WTC11 (cell line): ENCODE data around the gene HSPA1B. TPM values are rescaled to one million over a fixed set of nuclear protein-coding genes. Genes with fewer than 3 reads are reported as not detected.

Experiments used
- ATAC-seq: fragments of 200-7000 bp; cut with Tn5 transposase; 2 replicates; pipeline ENCODE4 v1.10.0; 2021; ENCODE audit warnings: mild to moderate bottlenecking, moderate library complexity
- CTCF ChIA-PET: fragments of 300-600 bp; sonication (Branson Sonifier 250); formaldehyde crosslinking; loops from one replicate; lab custom pipeline; 2021; ENCODE audit warnings: antibody characterized with exemption; lab: Charles Lee
- POLR2A ChIA-PET: fragments of 350-600 bp; sonication (Branson Sonifier 250); formaldehyde crosslinking; loops from one replicate; lab custom pipeline; 2021; ENCODE audit warnings: antibody characterized with exemption; lab: Charles Lee
- DNase-seq: peaks from one replicate; pipeline ENCODE4 v3.0.0; 2021; ENCODE audit warnings: low spot score
- H3K27ac Mint-ChIP-seq: 2 replicates; pipeline ENCODE4 v1.8.0; 2021; ENCODE audit warnings: mixed read lengths
- H3K27me3 Mint-ChIP-seq: 2 replicates; pipeline ENCODE4 v1.8.0; 2021; ENCODE audit warnings: low read depth, mild to moderate bottlenecking, moderate library complexity, mixed read lengths
- H3K36me3 Mint-ChIP-seq: 2 replicates; pipeline ENCODE4 v1.8.0; 2021; ENCODE audit warnings: mixed read lengths
- H3K4me1 Mint-ChIP-seq: 2 replicates; pipeline ENCODE4 v1.8.0; 2022; ENCODE audit warnings: mixed read lengths
- H3K4me3 Mint-ChIP-seq: 2 replicates; pipeline ENCODE4 v1.8.0; 2021; ENCODE audit warnings: mild to moderate bottlenecking, moderate library complexity, mixed read lengths
- H3K9me3 Mint-ChIP-seq: 2 replicates; pipeline ENCODE4 v1.8.0; 2021; ENCODE audit warnings: mixed read lengths
- ATF3 ChIP-seq: sonication (generic); formaldehyde crosslinking; conservative IDR thresholded peaks from 2 replicates; pipeline ENCODE4 v1.8.1; 2022; ENCODE audit warnings: mild to moderate bottlenecking, missing genetic modification reagents
- CBFB ChIP-seq: sonication (generic); formaldehyde crosslinking; IDR thresholded peaks from 2 replicates; pipeline ENCODE4 v1.8.1; 2022; ENCODE audit warnings: mild to moderate bottlenecking, low read depth, missing genetic modification reagents
- EMX1 ChIP-seq: fragments of 250-450 bp; sonication (Bioruptor Pico); IDR thresholded peaks from 2 replicates; pipeline ENCODE4 v1.8.0; 2021; ENCODE audit warnings: mild to moderate bottlenecking
- ERG ChIP-seq: fragments of 250-450 bp; sonication (Bioruptor Pico); IDR thresholded peaks from 2 replicates; pipeline ENCODE4 v1.8.0; 2021; ENCODE audit warnings: mild to moderate bottlenecking
- ETV6 ChIP-seq: sonication (generic); formaldehyde crosslinking; IDR thresholded peaks from 2 replicates; pipeline ENCODE4 v1.8.1; 2022; ENCODE audit warnings: mild to moderate bottlenecking, missing genetic modification reagents
- FOXJ3 ChIP-seq: sonication (generic); formaldehyde crosslinking; IDR thresholded peaks from 2 replicates; pipeline ENCODE4 v1.9.0; 2021; ENCODE audit warnings: missing genetic modification reagents, mild to moderate bottlenecking, borderline replicate concordance
- FOXK1 ChIP-seq: sonication (generic); formaldehyde crosslinking; IDR thresholded peaks from 2 replicates; pipeline ENCODE4 v1.8.0; 2022; ENCODE audit warnings: mild to moderate bottlenecking, moderate library complexity, missing genetic modification reagents
- FOXP1 ChIP-seq: sonication (generic); formaldehyde crosslinking; IDR thresholded peaks from 2 replicates; pipeline ENCODE4 v1.8.0; 2022; ENCODE audit warnings: missing genetic modification reagents, mild to moderate bottlenecking, moderate library complexity, borderline replicate concordance
- MYBL2 ChIP-seq: sonication (generic); formaldehyde crosslinking; IDR thresholded peaks from 2 replicates; pipeline ENCODE4 v1.8.1; 2023; ENCODE audit warnings: mild to moderate bottlenecking, moderate library complexity, missing genetic modification reagents
- NFE2L1 ChIP-seq: sonication (generic); formaldehyde crosslinking; IDR thresholded peaks from 2 replicates; pipeline ENCODE4 v1.8.1; 2023; ENCODE audit warnings: missing genetic modification reagents
- PRDM15 ChIP-seq: sonication (generic); formaldehyde crosslinking; IDR thresholded peaks from 2 replicates; pipeline ENCODE4 v1.8.0; 2022; ENCODE audit warnings: missing genetic modification reagents
- SP1 ChIP-seq: sonication (generic); formaldehyde crosslinking; conservative IDR thresholded peaks from 2 replicates; pipeline ENCODE4 v1.8.1; 2022; ENCODE audit warnings: missing genetic modification reagents
- TEAD1 ChIP-seq: sonication (generic); formaldehyde crosslinking; IDR thresholded peaks from 2 replicates; pipeline ENCODE4 v1.8.0; 2022; ENCODE audit warnings: mild to moderate bottlenecking, missing genetic modification reagents
- USF1 ChIP-seq: sonication (generic); formaldehyde crosslinking; IDR thresholded peaks from 2 replicates; pipeline ENCODE4 v1.8.0; 2022; ENCODE audit warnings: mild to moderate bottlenecking, missing genetic modification reagents
- USF2 ChIP-seq: sonication (generic); formaldehyde crosslinking; IDR thresholded peaks from 2 replicates; pipeline ENCODE4 v1.8.1; 2023; ENCODE audit warnings: mild to moderate bottlenecking, missing genetic modification reagents, moderate library complexity
- ZNF121 ChIP-seq: sonication (generic); formaldehyde crosslinking; IDR thresholded peaks from 2 replicates; pipeline ENCODE4 v1.8.0; 2023; ENCODE audit warnings: missing genetic modification reagents
- ZNF232 ChIP-seq: sonication (generic); formaldehyde crosslinking; IDR thresholded peaks from 2 replicates; pipeline ENCODE4 v1.8.0; 2022; ENCODE audit warnings: mild to moderate bottlenecking, missing genetic modification reagents
- ZNF281 ChIP-seq: sonication (generic); formaldehyde crosslinking; IDR thresholded peaks from 2 replicates; pipeline ENCODE4 v1.8.0; 2023; ENCODE audit warnings: mild to moderate bottlenecking, missing genetic modification reagents
- ZNF423 ChIP-seq: fragments of 250-450 bp; sonication (Bioruptor Pico); IDR thresholded peaks from 2 replicates; pipeline ENCODE4 v2.1.2; 2022; ENCODE audit warnings: mild to moderate bottlenecking, moderate library complexity
- total RNA-seq: library from RNA; stranded (reverse); gene quantifications from 3 replicates; pipeline ENCODE4 v1.2.3, GENCODE V29; 2021
- TF ChIP-seq, protein P1 (sequence below): sonication (generic); formaldehyde crosslinking; IDR thresholded peaks from 2 replicates; pipeline ENCODE4 v1.8.1; 2022; ENCODE audit warnings: low read depth, missing genetic modification reagents, borderline replicate concordance

HSPA1B gene
- total RNA-seq, 1 experiment from 2014 or later, result 75.3 TPM

DNA sequence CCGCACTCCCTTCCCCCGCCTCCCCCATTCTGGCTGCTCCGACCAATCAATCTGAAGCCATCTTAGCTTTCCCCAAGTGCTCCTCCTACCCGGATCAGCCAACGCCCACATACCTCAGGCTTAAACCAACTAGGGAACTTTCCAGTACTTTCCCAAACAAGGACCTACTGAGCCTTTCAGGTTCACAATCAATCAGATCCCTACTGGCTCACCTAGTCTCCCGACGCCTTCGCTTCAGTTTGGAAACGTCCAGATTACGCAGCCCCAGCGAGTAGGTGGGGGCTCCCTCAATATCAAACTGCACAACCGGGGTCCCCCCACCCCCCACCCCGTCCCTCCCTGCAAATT, 12.9 kb upstream of the HSPA1B start:
- no peaks in the 10 kb centered on the region; the same call in 1 of the 2 replicates for H3K27me3 Mint-ChIP-seq
- peak overlapping the region; percentile 98 for H3K27ac Mint-ChIP-seq
- peaks cover 4% of the 10 kb centered on the region; the same call in 1 of the 2 replicates for H3K36me3 Mint-ChIP-seq
- no peaks in the 10 kb centered on the region; the same call in 1 of the 2 replicates for H3K9me3 Mint-ChIP-seq
- DNase-seq, result peak; percentile 91
- ATAC-seq, result peak; percentile 73
- POLR2A ChIA-PET, result interaction anchor here (0.6 to 2.3 kb wide), 21 partner anchors 8 to 221 kb away, joined by 3 to 18 read pairs (median 4); partner anchors contain the start of genes DDAH2, GPANK1, HSPA1B and LSM2
- H3K4me3 Mint-ChIP-seq, result peak overlapping the region; percentile 85
- TF ChIP-seq ETV6 (0 out of 2 replicates have a peak, but pooled peaks have one; percentile 33), MYBL2 (CRISPR knock-in tag) (0 out of 2 replicates have a peak, but pooled peaks have one; percentile 29), TEAD1 (CRISPR knock-in tag) (no peak), ERG (CRISPR knock-in tag) (no peak), ZNF423 (CRISPR knock-in tag) (no peak), FOXK1 (0 out of 2 replicates have a peak, but pooled peaks have one; percentile 48), USF2 (no peak), EMX1 (CRISPR knock-in tag) (no peak), SP1 (CRISPR knock-in tag) (peak; percentile 31; the same call in 1 of the 2 replicates), ZNF121 (CRISPR knock-in tag) (no peak), CBFB (CRISPR knock-in tag) (no peak), ATF3 (CRISPR knock-in tag) (no peak)
- CTCF ChIA-PET, result interaction anchor here (0.7 to 2.4 kb wide), 14 partner anchors 8 to 144 kb away, joined by 3 to 19 read pairs (median 5); partner anchors contain the start of genes DDAH2, HSPA1B, LSM2 and LY6G5C
- peaks cover 25% of the 10 kb centered on the region for H3K4me1 Mint-ChIP-seq

- Mint-ChIP-seq H3K4me3 (peak within 1 kb of the TSS; percentile 85), H3K27ac (peak within 1 kb of the TSS; percentile 98), H3K4me1 (peaks cover 27% of the 10 kb centered on the region), H3K27me3 (no peaks in the 10 kb centered on the region; the same call in 1 of the 2 replicates), H3K36me3 (peaks cover 4% of the 10 kb centered on the region; the same call in 1 of the 2 replicates), H3K9me3 (no peaks in the 10 kb centered on the region; the same call in 1 of the 2 replicates)
- DNase-seq (peak; percentile 98), ATAC-seq (peak; percentile 91)
- CTCF ChIA-PET, result interaction anchor here (0.7 to 2.4 kb wide), 10 partner anchors 9 to 85 kb away, joined by 3 to 19 read pairs (median 8); partner anchors contain the start of genes DDAH2, HSPA1B, LSM2 and VARS1
- POLR2A ChIA-PET, result interaction anchor here (0.6 to 2.3 kb wide), 15 partner anchors 9 to 646 kb away, joined by 3 to 18 read pairs (median 4); partner anchors contain the start of genes GPANK1, HSPA1B, LSM2 and MSH5
- TF ChIP-seq NFE2L1 (CRISPR knock-in tag) (no peak), ZNF281 (CRISPR knock-in tag) (no peak), EMX1 (CRISPR knock-in tag) (no peak), USF2 (no peak), MYBL2 (CRISPR knock-in tag) (no peak), ZNF232 (peak; percentile 85; the same call in 1 of the 2 replicates), FOXJ3 (CRISPR knock-in tag) (no peak), PRDM15 (CRISPR knock-in tag) (no peak), TEAD1 (CRISPR knock-in tag) (0 out of 2 replicates have a peak, but pooled peaks have one; percentile 49), FOXP1 (CRISPR knock-in tag) (no peak), USF1 (peak; percentile 19; the same call in 1 of the 2 replicates)
- TF ChIP-seq, protein P1, sequence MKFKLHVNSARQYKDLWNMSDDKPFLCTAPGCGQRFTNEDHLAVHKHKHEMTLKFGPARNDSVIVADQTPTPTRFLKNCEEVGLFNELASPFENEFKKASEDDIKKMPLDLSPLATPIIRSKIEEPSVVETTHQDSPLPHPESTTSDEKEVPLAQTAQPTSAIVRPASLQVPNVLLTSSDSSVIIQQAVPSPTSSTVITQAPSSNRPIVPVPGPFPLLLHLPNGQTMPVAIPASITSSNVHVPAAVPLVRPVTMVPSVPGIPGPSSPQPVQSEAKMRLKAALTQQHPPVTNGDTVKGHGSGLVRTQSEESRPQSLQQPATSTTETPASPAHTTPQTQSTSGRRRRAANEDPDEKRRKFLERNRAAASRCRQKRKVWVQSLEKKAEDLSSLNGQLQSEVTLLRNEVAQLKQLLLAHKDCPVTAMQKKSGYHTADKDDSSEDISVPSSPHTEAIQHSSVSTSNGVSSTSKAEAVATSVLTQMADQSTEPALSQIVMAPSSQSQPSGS (CRISPR knock-in tag), result no peak
Observed at GRCh38 chr6:31815025-31815838, 12.3 kb upstream of the HSPA1B start, which contains the start of the genes HSPA1A and HSPA1L. TSS of gene HSPA1A (plus strand) at chr6:31815543. CDS start at chr6:31815757, 214 bp downstream. TSS of gene HSPA1L (minus strand) at chr6:31815283. CDS start at chr6:31811972, 3,311 bp downstream.
